Ishikawa (cell line): ENCODE data around the gene PPP4R2.

Experiments
- EGR1 ChIP-seq: IDR thresholded peaks from 2 replicates; pipeline ENCODE4 v1.6.1; 2012
- EP300 ChIP-seq: IDR thresholded peaks from 2 replicates; pipeline ENCODE4 v1.6.1; 2012; ENCODE audit warnings: borderline replicate concordance
- MAX ChIP-seq: IDR thresholded peaks from 2 replicates; pipeline ENCODE4 v1.6.1; 2012
- REST ChIP-seq: IDR thresholded peaks from 2 replicates; pipeline ENCODE4 v1.6.1; 2012; ENCODE audit warnings: low read depth, mild to moderate bottlenecking
- TAF1 ChIP-seq: IDR thresholded peaks from 2 replicates; pipeline ENCODE4 v1.6.1; 2012; ENCODE audit warnings: low read depth, mild to moderate bottlenecking
- TCF12 ChIP-seq: IDR thresholded peaks from 2 replicates; pipeline ENCODE4 v1.6.1; 2012; ENCODE audit warnings: low read depth
- TEAD4 ChIP-seq: IDR thresholded peaks from 2 replicates; pipeline ENCODE4 v1.6.1; 2012
- USF1 ChIP-seq: IDR thresholded peaks from 2 replicates; pipeline ENCODE4 v1.6.1; 2012

GRCh38 chr3:72990701-72991395 is 5.8 kb upstream of the PPP4R2 start:
- no peak for TF ChIP-seq REST
- no peak for TF ChIP-seq EP300
- no peak for TF ChIP-seq TEAD4
- no peak for TF ChIP-seq TCF12
- TF ChIP-seq MAX, result no peak
- no peak for TF ChIP-seq USF1
- no peak for TF ChIP-seq TAF1
- no peak for TF ChIP-seq EGR1
